AML-193 (cell line): ENCODE results near the gene SNAPC3.
"Not testable (repeated sequence)": the region's sequence is repeated elsewhere in the genome, so short reads cannot be mapped to it uniquely, and the experiment has no call there.

Experiments used
- DNase-seq, 2 experiments: peaks; one replicate each; lab custom pipeline; 2025; lab: John Stamatoyannopoulos, UW

The SNAPC3 gene

DNA sequence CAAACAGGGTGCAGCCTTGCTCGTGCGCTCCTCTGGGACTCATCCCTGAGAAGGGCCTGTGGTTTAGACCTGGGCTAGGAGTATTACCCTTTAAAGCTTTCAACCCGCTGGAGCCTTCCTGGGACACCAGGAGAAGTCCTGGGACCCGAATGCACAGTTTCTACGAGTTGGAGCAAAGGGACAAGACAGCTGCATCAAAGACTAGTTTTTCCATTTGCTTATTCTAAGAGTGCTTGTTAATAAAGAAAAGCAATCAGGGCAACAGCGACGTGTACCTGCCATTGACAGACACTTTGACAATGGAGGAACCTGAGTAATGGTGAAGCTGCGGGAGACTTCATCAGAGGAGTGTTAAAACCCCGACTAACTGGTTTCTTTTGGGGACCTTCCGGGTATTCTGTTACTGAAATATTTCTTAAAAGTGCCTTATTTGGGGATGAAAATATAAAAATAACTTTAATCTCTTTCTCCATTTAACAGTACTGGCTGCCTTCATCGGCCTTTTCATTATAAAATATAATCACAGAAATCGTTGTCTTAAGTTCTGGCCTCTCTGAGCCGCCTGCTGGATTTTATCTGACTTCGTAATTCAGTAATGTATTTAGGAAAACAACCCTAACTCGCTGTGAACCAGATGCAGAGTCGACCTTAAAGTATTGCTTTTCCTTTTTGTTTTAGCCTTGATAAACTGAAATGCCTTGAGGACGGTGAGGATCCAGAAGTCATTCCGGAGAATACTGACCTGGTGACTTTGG lies 732 bp downstream of the SNAPC3 start:
- DNase-seq = peak; percentile 20 to 24

DNA sequence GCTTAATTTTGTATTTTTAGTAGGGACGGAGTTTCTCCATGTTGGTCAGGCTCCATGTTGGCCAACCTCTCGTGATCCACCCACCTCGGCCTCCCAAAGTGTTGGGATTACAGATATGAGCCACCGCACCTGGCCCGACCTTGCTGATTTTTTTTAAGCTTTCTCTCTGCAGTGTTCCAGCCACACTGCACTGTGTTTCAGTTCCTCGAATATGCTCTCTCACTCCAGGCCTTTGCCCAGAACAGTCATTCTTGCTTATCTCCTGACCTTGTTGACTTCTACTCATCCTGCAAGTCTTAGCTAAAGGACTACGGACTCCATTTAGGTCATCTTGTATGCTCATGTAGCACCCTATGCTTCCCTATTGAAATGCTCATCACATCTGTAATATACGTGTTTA lies 3.3 kb downstream of the SNAPC3 start:
- no peak for DNase-seq

DNA sequence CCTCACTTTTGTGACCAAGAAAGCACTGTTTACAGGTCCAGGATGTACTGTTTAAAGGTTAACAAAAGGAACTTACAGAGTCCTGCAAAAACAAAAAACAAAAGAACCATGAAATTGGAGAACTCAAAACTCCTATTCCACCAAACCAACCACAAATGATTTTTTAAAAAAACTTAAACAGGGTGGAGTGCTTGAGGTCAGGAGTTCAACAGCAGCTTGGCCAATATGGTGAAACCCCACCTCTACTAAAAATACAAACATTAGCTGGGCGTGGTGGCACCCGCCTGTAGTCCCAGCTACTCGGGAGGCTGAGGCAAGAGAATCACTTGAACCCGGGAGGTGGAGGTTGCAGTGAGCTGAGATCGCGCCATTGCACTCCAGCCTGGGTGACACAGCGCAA lies 5.0 kb downstream of the SNAPC3 start:
- not testable (repeated sequence) for DNase-seq

DNA sequence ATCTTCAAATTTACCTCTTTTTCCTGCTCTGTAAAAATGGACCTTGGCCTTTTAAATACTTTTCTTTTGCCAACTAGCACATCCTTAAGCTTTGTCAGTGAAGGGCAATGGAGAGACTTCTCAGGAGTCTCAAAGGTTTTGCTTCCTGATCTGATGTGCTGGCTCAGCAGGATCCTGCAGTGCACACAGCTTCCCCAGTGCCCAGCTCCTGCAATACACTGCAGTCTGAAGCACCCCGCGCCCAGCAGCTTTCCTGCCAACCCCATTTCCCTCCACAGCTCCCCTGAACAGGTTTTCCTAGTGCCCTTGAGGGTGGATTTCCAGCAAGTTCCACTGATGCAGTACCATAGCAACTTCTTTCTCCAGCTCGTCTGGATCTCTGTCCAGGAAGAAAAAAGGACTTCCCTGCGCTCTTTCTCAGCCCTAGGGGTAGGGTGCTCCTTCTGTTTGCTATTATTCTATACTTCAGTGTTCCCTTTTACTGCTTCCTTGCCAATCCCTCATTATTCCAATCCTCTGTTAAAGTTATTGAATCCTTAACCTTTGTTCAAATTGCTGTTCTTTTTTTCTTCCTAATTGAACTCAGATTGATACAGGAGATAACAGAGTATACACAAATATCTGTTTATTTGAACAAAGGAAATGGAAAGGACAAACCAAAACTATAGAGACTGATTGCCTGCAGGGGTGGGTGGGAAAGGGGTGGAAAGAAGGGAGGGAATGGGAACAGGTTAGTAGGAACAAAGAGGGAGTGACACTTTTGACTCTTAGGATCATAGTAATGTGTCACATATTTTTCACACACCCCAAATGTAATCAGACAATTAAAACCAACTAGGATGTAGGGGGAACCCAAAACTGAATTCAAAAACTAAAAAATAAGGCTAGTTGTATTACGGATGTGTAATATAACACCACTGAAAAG lies 8.5 kb downstream of the SNAPC3 start:
- DNase-seq = no peak

DNA sequence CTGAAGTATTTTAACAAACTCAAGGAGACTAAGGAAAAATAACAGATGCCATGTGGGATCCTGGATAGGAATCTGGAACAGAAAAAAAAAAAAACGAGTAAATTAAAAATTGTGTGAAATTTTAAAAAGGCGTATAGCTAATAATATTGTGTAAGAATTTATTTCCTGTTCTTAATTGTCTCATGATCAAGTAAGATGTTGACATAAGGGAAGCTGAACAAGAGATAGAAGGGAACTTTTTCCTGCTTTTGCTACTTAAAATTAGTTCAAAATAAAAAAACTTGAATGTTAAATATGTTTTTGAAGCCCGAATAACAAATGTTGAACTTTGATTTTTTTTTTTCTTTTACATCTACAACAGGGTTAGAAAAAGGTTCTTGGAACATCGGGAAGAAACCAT lies 10.5 kb downstream of the SNAPC3 start:
- peak; percentile 21 to 33 for DNase-seq

DNA sequence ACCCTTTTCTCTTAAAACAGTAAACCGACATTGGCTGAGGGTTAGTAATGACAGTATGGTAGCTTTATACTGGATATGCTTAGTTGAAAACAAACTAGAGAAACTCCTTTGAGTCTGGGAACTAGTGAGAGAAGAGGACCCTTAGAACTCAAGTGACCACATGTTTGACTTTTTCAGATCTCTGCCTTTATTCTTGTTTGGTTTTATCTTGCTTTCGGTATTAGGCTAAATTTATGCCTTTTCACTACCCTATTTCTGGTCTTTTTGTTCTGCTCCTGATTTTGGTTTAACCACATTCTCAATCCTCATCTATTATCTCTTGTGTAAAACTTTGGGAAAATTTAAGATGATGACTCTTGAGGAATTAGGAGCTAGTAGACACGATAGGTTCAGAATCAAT lies 11.0 kb downstream of the SNAPC3 start:
- DNase-seq = no peak

DNA sequence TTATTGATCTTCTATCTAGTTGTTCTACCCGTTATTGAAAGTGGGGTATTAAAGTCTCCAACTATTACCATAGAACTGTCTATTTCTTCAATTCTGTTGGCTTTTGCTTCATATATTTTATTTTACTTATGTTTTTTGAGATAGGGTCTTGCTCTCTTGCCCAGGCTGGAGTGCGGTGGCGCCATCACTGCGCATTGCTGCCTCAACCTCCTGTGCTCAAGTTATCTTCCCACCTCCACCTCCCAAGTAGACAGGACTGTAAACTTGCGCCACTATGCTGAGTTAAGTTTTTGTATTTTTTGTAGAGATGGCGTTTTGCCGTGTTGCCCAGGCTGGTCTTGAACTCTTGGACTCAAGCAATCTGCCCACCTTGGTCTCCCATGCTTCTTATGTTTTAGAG lies 16.2 kb downstream of the SNAPC3 start:
- no peak for DNase-seq

DNA sequence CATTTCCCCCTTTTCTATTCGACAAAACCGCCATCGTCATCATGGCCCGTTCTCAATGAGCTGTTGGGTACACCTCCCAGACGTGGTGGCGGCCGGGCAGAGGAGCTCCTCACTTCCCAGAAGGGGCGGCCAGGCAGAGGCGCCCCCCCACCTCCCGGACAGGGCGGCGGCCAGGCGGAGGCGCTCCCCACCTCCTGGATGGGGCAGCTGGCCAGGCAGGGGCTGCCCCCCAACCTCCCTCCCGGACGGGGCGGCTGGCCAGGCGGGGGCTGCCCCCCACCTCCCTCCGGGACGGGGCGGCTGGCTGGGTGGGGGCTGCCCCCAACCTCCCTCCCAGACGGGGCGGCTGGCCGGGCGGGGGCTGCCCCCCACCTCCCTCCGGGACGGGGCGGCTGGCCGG lies 19.2 kb downstream of the SNAPC3 start:
- not testable (repeated sequence) for DNase-seq

DNA sequence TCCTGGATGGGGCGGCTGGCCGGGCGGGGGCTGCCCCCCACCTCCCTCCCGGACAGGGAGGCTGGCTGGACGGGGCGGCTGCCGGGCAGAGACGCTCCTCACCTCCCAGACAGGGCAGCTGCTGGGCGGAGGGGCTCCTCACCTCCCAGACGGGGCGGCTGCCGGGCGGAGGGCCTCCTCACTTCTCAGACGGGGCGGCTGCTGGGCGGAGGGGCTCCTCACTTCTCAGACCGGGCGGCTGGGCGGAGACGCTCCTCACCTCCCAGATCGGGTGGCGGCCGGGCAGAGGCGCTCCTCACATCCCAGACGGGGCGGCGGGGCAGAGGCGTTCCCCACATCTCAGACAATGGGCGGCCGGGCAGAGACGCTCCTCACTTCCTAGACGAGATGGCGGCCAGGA lies 19.6 kb downstream of the SNAPC3 start:
- DNase-seq = not testable (repeated sequence)

DNA sequence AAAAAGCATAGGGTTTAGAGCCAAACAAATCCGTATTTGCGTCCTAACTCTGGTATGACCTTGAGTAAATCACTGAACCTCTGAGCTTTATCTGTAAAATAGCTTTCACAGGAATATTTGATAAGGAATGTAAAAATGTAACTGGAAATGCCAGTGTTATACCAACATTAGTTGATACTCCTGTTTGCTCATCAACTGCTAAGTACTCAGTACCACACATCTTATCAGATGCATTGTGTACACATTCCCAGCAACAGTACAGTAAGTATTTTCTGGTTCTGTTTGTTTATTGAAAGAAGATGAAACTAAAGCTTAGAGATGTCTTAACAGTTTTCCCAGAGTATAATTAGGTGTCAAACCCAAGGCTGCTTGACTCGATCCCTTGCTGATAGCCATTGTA lies 21.5 kb downstream of the SNAPC3 start:
- DNase-seq = no peak

DNA sequence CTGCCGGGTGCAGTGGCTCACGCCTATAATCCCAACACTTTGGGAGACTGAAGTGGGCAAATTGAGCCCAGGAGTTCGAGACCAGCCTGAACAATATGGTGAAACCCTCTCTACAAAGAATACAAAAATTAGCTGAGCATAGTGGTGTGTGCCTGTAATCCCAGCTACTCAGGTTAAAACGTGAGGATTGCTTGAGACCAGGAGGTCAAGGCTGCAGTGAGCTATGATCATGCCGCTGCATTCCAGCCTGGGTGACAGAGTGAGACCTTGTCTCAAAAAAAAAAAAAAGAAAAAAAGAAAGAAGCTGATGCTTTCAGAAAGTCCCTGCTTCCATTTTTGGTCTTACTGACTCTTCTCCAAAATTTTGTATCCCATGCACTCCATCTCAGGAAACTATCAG lies 31.3 kb downstream of the SNAPC3 start:
- no peak for DNase-seq

DNA sequence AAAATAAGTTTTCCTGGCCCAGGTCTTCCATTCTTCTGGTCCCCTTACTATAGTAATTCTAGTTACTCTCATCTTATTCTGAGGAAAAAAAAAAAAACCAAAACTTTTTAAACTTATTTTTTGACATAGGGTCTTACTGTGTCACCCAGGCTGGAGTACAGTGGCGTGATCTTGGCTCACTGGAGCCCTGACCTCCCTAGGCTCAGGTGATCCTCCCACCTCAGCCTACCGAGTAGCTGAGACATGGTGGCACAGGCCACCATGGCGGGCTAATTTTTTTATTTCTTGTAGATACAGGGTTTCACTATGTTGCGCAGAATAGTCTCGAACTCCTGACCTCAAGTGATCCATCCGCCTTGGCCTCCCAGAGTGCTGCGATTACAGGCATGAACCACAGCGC lies 38.4 kb downstream of the SNAPC3 start:
- DNase-seq = no peak

DNA sequence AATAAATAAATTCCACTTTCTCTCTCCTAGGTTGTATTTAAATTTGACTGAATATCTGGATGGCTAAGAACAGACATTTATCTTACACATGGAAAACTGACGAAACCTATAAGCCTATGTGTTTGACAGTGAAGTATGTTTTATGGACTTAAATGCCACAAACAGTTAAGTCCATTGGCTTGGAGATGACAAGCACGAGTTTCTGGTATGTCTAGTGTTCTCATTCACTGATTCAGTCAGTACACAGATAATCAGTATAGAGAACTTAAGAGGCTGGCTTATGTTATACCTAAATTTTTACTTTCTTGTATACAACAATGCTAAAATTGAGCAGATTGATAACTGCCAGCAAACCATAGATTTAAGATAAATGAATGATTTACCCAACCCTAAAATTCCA lies 38.9 kb downstream of the SNAPC3 start:
- no peak for DNase-seq

DNA sequence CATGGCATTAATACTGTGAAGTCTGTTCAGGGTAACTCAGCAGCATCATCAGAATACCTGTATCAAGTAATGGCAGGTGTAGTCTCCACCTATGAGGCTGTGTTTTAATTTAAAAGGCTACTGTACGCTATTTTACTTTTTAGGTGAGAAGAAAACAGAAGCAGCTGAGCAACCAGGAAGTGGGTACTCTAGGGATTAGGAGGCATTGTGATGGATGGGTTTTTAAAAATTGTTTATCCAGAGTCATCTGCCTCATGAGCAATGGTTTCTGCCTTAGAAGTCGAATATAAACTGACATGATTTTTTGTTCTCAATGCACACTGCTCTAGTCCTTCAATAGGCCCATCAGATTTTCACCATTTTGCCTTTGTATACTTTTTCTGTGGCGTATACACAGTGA lies 45.5 kb downstream of the SNAPC3 start:
- no peak for DNase-seq

DNA sequence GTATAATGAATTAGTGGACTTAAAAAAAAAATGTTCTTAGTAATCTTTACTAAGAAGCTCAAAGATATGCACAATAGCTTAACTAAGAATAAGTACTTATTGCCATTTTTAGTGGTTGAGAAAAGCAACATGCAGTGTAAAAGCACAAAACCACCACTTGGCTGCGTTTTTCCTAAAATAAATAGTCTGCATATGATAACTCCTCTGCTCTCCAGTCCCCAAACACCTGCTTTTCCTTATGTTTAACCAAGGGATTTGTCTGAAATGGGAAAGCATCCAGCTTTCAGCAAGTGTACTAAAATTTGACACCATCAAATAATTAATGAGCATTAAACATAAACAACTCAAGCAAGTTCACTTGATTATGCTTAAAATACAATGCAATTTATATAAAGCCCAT lies 46.7 kb downstream of the SNAPC3 start:
- DNase-seq = no peak

DNA sequence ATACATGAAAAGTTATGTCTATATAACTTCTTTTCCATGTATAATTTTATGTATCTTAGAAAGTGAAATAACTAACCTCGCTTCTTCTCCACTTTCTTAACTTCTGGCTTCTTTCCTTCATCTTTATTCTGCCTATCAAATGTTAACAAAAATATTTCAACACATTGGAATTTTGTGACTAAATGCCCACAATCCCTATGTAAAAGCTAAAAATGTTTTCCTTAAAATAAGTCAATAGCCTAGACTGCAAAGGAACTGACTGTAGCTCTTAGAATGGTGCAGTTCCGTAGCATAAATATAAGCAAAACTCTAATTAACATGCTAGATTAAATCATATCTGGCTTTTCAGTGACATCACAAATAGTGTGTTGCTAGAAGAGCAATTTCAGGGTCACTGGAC lies 47.2 kb downstream of the SNAPC3 start:
- no peak for DNase-seq

DNA sequence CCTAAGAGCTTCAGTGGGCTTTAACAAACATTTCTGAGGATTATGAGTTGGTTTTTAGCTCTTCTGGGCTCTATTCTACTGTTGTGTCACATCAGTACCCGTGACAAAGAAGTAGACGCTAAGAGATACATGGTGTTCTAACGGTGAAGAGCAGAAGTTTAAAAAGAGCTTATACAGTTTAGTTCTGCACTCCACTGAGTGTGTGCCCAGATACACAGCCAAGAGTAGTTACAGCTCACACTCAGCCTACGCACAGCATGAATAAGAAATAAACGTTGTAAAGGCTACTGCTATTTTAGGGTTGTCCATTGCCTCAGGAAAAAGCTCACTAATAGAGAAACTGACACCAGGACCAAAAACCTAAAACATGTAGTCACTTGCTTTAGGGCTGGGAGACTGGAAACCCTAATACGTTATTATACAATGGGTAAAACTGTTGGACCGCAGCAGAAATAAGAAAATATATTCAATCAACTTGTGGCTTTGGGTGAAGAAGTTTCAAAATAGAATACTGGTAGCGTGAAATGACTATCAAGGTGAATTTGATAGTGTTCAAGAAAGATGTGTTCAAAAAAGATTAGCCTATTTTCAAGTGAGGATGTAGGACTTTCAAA lies 53.4 kb downstream of the SNAPC3 start:
- no peak for DNase-seq

DNA sequence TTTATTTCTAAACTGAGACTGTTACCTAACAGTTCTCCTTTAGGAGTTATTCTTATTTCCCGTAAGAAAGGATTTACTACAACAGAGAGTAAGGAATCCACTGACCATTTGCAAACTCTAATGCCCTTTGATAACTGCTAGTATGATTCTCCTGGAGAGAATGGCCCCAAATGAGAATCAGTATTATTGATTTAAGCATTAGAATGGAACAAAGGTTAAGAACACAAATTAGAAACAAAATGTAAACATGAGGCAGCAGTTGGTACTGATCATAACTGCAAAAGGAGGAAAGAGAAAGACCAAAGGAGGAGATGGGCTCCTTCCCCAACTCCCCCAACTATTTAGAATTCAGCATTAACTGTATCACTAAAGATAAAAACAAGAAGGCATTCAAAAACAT lies 57.4 kb downstream of the SNAPC3 start:
- no peak for DNase-seq

DNA sequence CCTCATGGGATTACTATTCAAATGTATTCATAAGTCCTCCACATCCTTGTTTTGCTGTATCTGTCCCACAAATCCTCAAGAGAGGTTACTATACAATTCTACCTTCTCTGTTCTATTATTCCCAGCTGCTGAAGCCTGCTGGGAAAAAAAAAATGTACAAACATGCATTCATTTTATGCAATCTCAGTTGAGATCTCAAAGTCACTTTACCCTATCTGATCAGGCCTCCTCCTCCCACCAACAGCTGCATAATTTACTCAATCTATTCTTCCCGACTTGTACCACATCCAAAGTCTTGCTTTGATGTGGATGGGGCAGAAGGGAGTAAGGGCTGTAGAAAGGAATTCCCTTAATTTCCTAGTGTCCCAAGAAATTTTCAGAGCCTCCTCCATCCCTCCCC lies 59.5 kb downstream of the SNAPC3 start:
- DNase-seq = no peak

DNA sequence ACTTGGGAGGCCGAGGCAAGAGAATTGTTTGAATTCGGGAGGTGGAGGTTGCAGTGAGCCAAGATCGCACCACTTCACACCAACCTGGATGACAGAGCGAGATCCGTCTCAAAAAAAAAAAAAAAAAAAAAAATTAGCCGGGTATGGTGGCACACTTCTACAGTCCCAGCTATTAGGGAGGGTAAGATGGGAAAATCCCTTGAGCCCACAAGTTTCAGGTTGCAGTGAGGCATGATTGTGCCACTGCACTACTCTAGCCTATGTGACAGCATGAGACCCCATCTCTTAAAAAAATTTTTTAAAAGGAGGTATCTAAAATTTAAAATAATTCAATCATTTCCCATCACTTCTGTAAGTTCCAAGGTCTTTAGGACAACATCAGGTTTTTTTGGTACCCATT lies 62.1 kb downstream of the SNAPC3 start:
- DNase-seq = no peak

DNA sequence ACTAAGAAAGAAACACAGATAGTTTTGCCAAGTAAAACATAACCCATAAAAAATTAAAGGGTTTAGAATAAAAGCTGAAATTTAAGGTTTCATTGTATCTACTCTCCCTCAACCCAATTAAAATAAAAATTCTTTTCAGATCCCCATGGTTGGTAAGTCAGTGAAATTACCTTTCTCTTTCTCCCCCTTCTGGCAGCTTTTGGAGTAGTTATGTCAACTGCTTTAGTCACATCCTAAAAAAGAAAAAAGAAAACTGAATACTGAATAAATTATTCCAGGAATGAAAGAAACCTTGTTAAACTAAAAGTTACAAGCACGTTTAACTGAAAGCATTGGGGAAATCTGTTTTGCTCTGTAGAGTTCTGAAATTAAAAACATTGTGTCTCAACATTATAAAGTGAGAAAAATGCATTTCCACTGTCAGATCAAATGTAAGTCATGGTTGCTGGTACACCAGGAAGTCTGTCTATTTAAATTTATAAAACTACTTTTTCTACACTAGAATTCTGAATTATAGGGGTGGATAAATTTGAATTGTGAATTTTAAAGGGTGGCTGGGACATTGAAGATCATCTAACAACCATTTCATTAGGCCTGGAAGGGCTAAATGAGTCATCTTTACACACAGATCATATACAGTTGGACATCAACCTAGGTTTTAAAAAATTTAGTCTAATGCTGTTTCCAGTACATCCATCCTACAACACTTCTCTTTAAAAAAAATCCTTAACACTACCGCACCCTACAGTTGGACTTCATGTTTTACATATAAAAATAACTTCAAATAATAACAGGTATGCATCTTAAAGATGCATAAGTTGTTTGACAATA lies 63.4 kb downstream of the SNAPC3 start:
- peak in 1 of 2 experiments; percentile 13 for DNase-seq

DNA sequence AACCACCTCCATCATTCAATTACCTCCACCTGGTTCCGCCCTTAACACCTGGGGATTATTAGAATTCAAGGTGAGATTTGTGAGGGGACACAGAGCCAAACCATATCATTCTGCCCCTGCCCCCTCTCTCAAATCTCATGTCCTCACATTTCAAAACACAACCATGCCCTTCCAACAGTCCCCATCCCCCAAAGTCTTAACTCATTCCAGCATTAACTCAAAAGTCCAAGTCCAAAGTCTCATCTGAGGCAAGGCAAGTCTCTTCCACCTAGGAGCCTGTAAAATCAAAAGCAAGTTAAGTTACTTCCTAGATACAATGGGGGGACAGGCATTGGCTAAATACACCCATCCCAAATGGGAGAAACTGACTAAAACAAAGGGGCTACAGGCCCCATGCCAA lies 69.3 kb downstream of the SNAPC3 start:
- no peak for DNase-seq
